ENCODE data around the gene CTAGE1.
"Not testable (repeated sequence)": the region's sequence is repeated elsewhere in the genome, so short reads cannot be mapped to it uniquely, and the experiment has no call there.

Gene CTAGE1, protein sequence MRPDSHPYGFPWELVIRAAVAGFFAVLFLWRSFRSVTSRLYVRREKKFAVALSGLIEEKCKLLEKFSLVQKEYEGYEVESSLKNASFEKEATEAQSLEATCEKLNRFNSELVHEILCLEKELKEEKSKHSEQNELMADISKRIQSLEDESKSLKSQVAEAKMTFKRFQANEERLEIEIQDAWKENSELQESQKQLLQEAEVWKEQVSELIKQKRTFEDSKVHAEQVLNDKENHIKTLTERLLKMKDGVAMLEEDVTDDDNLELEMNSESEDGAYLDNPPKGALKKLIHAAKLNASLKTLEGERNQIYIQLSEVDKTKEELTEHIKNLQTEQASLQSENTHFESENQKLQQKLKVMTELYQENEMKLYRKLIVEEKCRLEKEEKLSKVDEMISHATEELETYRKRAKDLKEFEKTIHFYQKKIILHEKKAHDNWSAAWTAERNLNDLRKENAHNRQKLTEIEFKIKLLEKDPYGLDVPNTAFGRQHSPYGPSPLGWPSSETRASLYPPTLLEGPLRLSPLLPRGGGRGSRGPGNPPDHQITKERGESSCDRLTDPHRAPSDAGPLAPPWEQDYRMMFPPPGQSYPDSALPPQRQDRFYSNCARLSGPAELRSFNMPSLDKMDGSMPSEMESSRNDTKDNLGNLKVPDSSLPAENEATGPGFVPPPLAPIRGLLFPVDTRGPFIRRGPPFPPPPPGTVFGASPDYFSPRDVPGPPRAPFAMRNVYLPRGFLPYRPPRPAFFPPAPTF

GRCh38 chr18:22417496-22418188 is at the start of gene CTAGE1:
CTAGE1 (minus strand) TSS chr18:22417915; CDS start chr18:22417811, 104 bp downstream.
- no peak for DNase-seq

DNA sequence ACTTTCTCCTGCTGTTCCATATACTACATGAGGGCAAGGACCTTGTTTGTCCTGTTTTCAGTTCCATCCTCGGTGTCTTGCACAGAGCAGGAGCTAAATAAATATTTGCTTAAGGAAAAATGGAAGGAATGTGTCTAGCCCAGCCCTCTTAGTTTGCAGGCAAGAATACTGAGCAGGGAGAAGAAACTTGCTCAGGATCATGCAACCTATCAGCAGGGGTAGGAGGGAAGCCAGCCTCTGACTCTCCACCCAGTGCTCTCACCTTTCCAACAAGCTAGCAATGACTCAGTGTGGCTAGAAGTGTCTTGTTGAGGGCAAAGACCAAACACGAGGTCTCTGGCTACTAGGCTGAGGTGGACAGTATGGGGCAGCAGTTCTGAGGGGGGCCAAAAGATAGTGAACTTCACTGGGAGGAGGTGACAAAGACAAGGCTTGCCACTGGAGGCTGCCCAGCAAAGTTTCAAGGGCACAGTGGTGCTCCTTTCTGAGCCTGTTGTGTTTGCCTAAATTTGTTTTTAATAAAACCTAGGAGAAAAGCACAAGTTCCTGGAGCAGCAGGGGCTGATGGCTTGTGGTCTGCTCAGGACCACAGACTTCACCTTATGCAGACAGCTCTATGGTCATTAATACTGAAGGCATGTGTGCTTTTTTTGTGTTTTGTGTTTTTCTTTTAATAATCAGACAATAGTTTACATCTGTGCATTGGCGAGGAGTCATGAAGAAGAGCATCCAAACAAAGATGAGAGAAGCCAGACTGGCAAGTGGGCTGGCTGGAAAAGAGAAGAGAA is 49.1 kb upstream of the CTAGE1 start:
- no peak for DNase-seq

DNA sequence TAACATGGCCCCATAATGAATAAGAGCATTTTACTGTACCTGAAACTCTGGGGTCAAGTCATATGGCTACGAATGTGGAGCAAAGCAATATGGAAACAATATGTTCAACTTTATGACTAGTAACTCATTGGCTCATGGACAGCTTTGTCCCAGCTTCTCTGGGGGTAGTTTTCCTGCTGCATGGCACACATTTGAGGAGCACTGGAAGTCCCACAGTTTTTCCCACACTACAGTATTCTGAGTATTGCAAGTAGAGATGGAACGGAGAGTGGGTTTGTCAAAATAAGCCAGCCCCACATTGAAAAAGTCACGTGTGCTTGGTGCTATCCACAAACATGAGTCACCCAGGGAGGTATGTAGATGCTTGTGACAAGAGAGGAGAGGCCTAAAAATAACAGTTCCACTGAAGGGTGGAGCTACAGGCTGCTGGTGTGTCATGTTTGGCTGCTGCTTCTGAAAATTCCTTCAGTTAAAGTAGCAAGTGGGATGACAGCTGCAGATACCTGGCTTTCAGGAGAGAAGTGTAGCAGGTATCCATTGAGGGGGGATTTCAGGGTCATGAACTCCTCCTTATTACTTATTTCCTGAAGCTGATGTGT is 48.2 kb upstream of the CTAGE1 start:
- peak; percentile 78 for DNase-seq

GRCh38 chr18:22463076-22463475 is 45.4 kb upstream of the CTAGE1 start:
- no peak for DNase-seq

DNA sequence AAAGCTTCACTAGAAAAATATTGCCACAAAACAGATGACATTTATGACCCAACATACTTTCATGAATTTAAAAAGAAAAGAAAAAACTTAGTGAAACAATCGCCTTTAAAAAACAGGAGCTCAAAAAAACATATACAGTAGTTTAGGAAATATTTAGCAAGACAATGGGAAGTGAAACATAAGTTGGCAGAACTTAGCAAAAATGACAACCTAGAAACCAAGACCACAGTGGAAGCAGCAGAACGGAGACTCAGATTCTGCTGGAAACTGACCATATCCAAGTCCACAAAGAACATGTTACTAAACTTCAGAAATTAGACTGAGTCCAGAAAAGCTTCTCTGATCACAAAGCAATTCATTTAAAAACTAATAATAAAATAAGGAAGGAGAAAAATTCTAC is 41.8 kb upstream of the CTAGE1 start:
- DNase-seq = no peak

DNA sequence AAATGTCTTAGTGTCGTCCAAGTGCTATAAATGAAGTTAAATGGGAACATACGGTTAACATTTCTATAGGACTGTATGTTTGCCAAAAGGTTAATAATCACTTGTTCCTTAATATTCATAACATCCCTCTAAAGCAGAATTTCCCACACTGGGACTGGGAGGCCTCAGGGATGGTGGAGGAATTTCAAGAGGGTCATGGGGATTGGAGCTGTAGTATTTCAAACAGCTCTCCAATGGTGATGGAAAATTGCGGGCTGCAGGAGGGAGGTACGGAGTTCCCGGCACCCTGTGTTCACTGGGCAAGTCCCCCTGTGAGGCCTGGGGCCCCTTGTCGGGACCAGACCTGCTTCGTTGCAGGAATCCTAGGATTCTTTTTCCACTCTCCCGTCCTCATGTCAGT is 39.8 kb upstream of the CTAGE1 start:
- DNase-seq = no peak

GRCh38 chr18:22456547-22456946 is 38.8 kb upstream of the CTAGE1 start:
- DNase-seq = no peak

DNA sequence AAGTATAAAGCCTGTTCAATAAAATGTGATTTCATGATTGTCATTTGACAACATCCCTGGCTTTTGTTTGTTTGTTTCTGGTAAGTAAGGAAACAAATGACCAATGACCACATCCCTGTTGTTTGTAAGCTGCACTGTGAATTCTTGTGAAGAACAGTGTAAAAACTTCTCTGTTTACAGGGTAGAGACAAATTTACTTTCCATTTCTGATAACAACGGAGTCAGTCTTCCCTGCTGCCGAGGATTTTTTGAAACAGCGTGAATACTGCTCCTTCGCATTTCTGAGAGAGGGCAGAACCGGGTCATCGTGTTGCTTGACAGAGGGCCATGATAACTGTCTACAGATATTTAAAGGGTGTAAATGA is 38.4 kb upstream of the CTAGE1 start:
- no peak for DNase-seq

GRCh38 chr18:22455425-22456115 is 37.9 kb upstream of the CTAGE1 start:
- no peak for DNase-seq

GRCh38 chr18:22453315-22453714 is 35.6 kb upstream of the CTAGE1 start:
- no peak for DNase-seq

DNA sequence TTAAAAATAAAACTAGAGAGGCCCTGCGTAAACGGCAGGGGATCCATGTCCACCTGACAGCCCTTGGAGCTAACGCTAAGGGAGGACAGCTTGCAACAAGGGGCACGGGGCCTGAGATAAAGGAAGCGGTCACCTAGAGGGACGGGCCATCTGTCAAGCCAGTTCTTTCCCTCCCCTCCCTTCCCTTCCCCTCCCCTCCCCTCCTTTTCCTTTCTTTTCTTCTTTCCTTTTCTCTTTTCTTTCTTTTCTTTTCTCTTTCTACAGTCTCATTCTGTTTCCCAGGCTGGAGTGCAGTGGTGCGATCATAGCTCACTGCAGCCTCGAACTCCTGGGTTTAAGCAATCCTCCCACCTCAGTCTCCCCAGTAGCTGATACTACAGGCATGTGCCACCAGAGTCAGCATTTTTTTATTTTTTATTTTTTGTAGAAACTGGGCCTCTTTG is 34.5 kb upstream of the CTAGE1 start:
- DNase-seq = no peak

- DNase-seq = no peak
These were observed 34.1 kb upstream of the CTAGE1 start for GRCh38 chr18:22451796-22452195.

DNA sequence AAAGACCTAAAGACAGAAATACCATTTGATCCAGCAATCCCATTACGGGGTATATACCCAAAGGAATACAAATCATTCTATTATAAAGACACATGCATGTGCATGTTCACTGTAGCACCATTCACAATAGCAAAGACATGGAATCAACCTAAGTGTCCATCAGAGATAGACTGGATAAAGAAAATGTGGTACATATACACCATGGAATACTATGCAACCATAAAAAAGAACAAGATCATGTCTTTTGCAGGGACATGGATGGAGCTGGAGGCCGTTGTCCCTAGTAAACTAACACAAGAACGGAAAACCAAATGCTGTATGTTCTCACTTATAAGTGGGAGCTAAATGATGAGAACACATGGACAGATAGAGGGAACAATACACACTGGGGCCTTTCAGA is 33.1 kb upstream of the CTAGE1 start:
- not testable (repeated sequence) for DNase-seq

- DNase-seq = not testable (repeated sequence)
These were observed 32.6 kb upstream of the CTAGE1 start for GRCh38 chr18:22450318-22450717.

GRCh38 chr18:22449753-22450152 is 32.0 kb upstream of the CTAGE1 start:
- DNase-seq = not testable (repeated sequence)

DNA sequence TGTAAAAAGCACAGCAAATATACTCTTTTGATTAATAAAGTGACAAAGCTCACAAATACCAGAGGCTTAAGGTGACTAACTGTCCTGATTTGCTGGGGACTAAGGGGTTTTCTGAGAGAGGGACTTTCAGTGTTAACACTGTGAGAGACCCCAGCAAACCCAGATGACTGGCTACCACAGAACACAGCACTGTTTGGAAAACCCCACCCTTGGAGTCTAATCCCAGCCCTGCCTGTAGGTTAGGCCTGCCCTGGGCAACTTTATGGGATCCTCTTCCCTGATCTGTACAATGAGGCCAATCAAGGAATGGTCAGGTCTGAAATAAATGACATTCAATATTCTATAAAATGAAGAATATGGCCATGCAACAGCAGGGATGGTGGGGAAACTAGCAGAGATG is 30.5 kb upstream of the CTAGE1 start:
- no peak for DNase-seq

DNA sequence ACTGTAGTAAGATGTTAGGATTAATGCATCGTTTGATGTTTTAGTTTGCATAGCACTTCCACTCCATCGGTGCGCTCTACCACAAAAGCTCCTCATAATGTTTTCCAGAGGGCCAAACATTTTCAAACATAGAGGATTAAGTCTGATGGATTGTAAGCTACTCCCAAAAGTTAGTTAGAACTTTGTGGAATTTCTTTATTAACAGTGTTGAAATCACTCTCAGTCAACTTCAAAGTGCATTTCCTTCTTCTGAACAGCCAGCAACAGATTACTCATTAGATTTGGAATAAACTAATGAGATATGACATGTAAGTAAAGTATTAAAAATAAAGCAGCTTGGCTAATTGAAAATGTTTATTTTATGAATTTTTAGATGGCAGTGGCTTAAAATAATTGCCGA is 30.1 kb upstream of the CTAGE1 start:
- no peak for DNase-seq

- no peak for DNase-seq
These were observed 29.2 kb upstream of the CTAGE1 start for GRCh38 chr18:22446911-22447310.

GRCh38 chr18:22446325-22446724 is 28.6 kb upstream of the CTAGE1 start:
- DNase-seq = no peak

DNA sequence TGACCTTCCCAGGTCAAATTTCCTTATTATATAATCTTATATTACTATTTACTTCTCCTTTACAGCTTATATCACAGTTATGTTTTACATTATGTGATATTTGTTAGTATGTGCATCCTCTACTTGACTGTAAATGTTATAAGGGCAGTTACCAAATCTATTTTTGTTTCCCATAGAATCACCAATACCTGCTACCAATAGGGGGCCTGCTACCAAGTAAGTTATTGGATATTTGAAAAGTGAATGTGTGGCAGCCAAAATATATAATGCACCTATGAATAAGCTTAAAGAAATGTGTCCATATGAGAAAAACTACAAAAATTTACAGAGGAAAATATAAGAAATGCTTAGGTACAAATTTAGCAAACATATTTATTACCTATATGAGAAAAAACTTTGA is 23.9 kb upstream of the CTAGE1 start:
- DNase-seq = no peak

DNA sequence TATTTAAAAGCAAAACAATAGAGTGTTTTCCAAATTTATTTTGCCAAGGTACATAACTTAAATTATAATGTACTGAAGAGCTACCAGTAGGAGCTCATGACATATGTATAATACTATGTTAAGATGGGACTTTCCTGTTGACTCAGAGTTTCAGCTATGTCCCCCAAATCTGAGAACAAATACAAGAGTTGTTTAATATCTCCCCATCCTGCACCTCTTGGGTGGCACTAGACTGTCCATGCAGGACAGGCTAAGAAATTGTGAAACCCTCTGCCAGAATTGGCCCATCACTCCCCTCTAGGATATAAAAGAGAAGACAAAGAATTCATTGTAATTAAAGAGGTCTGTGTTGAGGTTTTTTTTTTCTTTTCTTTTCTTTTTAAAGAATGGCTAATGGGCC is 21.7 kb upstream of the CTAGE1 start:
- DNase-seq = no peak

DNA sequence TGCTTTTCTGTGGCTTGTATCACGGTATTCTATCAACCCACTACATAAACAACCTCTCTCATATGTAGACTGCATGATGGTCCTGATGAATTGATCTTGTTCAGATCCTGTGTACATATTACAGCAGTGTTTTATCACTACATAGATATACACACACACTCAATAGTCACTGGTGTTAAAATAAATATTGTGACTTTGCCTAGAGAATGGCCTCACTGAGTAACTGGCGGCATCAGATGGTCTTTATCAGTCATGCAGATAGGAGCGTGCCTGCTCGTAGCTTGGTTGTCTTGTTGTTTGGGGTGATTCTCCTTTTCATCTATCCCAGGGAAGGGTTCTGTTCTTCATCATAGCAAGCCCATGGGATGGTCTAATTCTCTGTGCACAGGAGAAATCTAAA is 18.4 kb upstream of the CTAGE1 start:
- no peak for DNase-seq

All from amniotic stem cell (primary cell).